ENCODE data around the gene LUC7L2.

DNA sequence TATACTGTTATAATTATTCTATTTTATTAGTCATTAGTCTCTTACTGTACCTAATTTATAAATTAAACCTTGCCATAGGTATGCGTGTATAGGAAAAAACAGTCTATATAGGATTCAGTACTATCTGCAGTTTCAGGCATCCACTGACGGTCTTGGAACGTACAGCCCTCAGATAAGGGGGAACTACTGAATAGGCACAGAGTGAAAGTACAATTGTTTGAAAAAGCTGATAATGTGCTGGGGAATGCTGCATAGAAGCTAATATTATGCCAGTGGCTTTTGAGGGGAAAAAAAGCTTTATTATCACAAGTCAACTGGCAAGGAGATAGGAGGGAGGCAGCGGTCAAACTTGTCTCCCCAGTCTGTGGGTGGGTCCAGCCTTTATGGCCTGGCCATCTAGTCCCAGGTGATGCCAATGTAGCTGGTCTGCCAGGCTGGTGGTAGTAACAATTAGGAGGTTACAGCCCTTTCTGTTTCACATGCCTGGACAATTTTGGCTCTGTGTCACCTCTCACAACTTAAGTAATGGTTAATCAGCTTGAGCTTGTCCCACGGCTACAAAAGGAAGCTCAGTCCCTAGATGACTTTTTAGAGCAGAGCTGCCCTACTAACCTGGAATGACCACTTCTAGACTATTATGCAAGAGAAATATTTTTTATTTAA, 26.9 kb upstream of the LUC7L2 start:
- TF ChIP-seq CTCF (IDR thresholded peaks at IDR 0.05) (no peak), EZH2 (IDR thresholded peaks at IDR 0.05; ENCODE audit: borderline replicate concordance, insufficient read depth, low read depth, low read length, poor library complexity, severe bottlenecking) (no peak)

All from B cell (primary cell).